GM20000 (cell line): Measurements from ENCODE around the gene TMC1.

Experiments used
- DNase-seq: peaks from one replicate; pipeline ENCODE4 v3.0.0; 2012; ENCODE audit warnings: low spot score
- CTCF ChIP-seq: IDR thresholded peaks from 2 replicates; pipeline ENCODE4 v1.5.1; 2012; ENCODE audit warnings: mild to moderate bottlenecking, control low read depth; ENCODE audit errors: extremely low read depth, missing control alignments

The TMC1 gene

DNA sequence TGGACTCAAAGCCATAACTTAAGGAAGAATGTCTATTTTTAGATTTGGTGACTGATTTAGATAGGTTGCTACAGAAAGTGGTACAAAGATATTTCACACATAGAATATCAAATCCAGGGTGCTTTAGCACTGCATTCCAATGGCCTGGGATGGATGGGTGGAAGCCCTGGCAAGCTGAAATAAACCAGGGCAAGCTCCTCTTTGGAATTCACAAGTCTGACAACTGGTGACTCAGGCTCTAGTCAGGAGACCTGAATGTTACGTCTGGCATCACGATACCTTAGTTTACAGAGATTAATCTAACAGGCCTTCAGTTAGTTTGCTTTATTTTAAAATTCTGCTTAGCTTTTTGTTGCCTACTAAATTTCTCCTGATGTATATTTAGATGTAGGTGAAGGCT lies 144.0 kb downstream of the TMC1 start:
- no peak for DNase-seq
- no peak for TF ChIP-seq CTCF

GRCh38 chr9:72667181-72667580 lies 145.8 kb downstream of the TMC1 start:
- no peak for TF ChIP-seq CTCF
- DNase-seq = no peak

DNA sequence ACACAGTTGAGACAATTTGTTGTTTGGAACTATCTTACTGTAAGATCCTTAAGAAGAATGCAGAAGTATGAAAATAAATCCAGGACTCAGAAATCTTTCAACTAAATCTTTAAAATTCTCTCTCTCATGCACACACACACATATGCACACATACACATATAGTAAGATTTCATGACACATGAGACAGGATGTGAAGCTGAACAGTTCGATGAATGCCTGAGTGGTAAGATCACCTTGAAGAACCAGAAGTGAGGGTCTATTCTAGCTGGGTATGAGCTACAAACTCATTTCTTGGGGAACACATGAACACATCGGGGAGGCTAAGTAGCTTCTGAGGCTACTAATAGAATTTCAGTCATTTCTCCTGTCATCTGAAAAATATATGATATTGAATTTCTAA lies 153.6 kb downstream of the TMC1 start:
- TF ChIP-seq CTCF = no peak
- no peak for DNase-seq

- no peak for DNase-seq
- no peak for TF ChIP-seq CTCF
These were observed 154.2 kb downstream of the TMC1 start for GRCh38 chr9:72675586-72675985.

GRCh38 chr9:72680593-72681282 lies 159.3 kb downstream of the TMC1 start:
- no peak for DNase-seq
- TF ChIP-seq CTCF = no peak

DNA sequence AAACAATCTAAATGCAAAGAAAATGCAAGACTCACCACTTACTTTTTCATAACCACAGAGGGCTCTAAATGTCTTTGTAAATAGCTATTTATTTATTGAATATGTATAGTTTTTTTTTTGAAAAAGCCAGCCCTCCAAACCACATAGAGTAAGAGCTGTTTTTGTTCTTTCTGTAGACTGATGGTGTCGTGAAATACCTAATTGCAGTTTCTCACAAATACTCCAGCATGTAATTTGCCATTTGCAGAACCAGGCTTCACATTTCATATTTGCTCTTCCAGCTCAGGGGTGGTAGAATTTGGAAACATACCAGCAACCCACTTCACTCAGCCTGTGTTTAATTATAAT lies 159.8 kb downstream of the TMC1 start:
- TF ChIP-seq CTCF = no peak
- DNase-seq = no peak

DNA sequence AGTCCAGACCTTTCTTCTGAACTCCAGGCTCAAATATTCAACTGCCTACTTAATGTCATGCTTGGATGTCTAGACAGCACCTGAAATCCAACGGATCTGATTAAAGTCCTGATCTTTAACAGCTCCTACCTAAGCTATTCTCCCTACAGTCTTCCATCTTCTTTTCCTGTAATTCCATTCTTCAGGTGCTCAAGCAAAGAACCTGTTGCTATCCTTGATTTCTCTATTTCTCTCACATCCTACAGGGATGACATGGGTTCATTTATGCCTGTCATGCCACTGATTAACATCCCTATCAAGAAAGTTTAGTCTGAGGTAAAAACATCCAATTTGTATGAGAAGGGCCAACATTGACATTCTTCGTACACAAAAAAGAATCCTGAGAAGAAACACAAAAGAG lies 163.2 kb downstream of the TMC1 start:
- no peak for DNase-seq
- TF ChIP-seq CTCF = no peak

DNA sequence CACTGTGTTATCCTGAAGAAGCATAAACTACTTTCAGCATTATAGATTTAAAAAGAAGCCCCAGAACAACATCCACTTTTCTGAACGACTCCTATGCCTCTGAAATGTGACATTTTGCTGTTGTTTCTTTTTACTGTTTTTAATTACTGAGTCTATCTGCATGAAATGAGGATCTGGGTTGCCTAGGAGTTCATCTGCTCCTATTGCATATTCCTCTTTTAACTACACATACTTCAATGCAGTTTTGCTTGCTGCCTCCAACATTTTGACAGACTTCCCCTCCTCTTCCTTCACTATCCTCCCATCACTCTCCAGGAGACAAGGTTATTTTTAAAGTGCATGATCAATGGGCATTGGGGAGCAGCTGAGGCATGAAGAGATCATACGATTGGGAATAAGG lies 164.5 kb downstream of the TMC1 start:
- no peak for DNase-seq
- TF ChIP-seq CTCF = no peak
